NCI-H146 (cell line): ENCODE results near the gene UGT1A9.
"Not testable (repeated sequence)": the region's sequence is repeated elsewhere in the genome, so short reads cannot be mapped to it uniquely, and the experiment has no call there.

Experiments used
- DNase-seq: peaks from one replicate; lab custom pipeline; 2025; lab: John Stamatoyannopoulos, UW

UGT1A9 gene

DNA sequence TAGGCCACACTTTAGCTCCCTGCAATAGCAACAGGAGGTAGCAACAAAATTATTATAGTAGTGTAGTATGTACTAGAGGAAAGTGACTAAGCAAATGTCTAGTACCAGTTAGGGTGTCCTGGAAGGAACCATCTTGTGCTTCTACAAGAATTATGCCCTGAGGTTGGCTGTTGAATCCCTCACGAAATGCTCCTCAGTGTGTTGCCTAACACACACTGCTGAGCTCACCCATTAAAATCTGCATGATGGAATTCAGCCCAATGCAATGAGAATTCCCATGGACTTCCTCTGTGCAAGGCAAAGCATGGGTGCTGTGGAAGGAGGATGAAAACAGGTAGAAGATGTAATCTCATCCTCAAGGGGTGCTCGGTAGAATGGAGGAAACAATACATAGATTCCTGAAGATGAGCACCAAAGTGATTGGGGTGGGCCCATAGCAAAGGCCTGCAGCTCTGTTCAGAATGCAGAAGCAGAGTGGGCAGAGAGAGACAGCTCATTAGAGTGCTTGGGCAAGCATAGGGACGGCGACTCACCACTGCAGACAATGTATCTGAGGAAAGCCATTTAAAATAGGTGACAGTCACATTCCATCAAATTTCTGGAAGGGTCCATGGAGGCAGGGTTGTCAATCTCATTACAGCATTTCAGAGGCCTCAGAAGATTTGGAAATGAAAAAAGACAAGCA, 8.8 kb downstream of the UGT1A9 start:
- no peak for DNase-seq

- no peak for DNase-seq
Observed at GRCh38 chr2:233681521-233682099, 9.9 kb downstream of the UGT1A9 start, which contains the start of gene UGT1A7. Gene UGT1A7 (plus strand): TSS chr2:233681901. CDS start chr2:233681938, 37 bp downstream.

GRCh38 chr2:233684640-233685039, 12.9 kb downstream of the UGT1A9 start:
- no peak for DNase-seq

GRCh38 chr2:233686928-233687327, 15.2 kb downstream of the UGT1A9 start:
- DNase-seq: no peak

DNA sequence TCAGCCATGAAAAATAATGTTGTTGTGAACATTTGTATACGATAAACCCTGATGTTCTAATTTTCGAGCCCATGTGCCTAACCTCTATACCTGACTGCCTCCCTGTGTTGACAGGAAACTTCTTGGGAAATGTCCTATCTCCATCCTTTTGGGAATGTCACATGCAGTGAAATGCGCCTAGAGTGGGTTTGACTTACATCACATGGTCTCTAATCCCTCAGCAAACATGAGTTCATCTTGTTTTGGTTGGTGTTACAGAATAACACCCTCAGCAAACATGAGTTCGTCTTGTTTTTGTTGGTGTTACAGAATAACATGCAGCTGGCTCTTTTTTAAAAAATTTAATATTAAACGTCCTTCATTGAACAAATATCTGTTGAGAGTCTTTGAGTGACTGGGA, 16.6 kb downstream of the UGT1A9 start:
- no peak for DNase-seq

DNA sequence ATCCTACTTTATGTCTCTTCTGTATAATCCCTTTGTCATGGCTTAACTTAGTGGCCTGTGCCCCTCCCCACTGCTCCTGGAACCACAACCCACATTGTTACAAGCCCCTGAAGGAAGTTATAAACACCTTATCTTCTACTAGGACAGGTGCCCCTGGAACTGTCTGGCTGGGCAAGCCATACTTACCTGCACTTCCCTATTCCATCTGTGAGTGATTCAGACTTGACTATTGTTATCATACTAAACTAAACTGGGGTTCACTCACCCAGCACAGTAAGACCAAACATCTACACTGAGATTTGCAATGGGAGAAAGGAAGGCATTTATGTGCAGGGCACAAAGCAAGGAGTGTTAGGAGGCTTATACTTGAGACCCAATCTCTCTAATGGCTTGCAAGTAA, 17.3 kb downstream of the UGT1A9 start:
- no peak for DNase-seq

DNA sequence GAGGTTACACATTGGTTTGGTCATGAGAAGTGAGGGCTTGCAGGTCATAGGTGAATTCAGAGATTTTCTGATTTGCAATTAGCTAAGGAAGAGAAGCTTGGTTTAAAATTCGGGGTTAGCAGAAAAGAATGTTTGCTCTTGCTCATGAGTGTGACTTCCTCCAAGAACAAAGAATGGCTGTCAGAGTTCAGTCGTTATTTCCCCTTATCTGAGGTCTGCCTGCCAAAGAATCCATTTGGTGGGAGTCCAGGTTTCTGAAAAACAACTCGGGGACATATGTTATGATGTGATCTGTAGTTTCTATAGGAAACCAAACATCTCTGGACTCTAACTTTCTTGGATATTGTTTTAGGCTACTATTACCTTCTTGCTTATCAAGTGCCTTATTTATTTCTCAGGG, 17.8 kb downstream of the UGT1A9 start:
- no peak for DNase-seq

DNA sequence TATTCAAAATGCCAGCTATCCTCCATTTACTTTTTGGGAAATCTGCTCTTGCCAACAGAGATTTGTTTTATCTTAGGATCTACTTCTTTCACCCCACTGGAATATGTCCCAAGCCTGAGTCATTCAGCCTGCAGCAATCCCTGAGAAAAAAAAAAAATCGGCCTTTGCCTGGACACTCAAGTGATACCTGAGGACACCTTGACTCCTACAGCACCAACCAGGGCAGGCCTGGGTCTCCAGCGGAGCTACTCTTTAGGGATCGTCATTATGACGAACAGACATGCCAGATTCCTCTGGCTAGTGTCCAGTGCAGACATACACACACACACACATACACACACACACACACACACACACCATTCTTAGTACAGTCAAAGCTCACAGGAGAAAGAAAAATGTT, 18.7 kb downstream of the UGT1A9 start:
- no peak for DNase-seq

GRCh38 chr2:233691443-233692433, 20.0 kb downstream of the UGT1A9 start:
- DNase-seq: no peak

DNA sequence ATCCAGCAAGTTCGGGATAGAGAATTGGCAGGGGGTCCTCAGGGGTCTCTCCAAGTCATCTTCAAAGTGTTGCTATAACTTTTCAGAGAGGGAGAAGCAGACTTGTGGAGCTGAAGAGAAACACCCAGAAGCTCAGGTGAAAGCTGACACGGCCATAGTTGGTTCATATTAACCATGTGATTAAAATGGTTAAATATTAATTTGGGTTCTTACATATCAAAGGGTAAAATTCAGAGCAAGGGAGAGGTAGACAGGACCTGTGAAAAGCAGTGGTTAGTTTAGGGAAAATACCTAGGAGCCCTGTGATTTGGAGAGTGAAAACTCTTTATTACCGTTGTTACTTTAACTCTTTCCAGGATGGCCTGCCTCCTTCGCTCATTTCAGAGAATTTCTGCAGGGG, 20.9 kb downstream of the UGT1A9 start, which contains the start of gene UGT1A6:
Gene UGT1A6 (plus strand): TSS at position 243 of the 400 bp plus-strand sequence. CDS start 115 bp downstream, at position 358.
- no peak for DNase-seq

GRCh38 chr2:233693963-233694362, 22.3 kb downstream of the UGT1A9 start:
- no peak for DNase-seq

DNA sequence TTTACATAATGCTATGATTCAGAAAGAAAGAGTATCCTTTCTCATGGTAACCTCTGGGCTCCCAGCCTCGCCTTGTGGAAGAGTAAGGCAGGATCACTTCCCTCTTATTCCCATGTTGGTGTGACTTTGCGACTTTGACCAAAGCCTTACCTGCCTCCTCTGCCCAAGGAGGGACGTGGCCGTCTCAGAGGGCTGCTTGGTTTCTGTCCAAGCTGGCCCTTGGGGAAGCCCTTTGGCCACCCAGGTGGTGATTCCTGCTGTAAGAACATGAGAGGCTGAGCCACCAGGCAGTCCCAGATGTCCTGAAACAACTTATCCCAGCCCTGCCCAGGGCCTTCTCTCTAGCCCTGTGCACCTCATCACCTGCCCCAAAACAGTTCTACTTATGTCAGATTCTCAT, 27.0 kb downstream of the UGT1A9 start:
- no peak for DNase-seq

GRCh38 chr2:233699424-233700027, 27.8 kb downstream of the UGT1A9 start:
- no peak for DNase-seq

DNA sequence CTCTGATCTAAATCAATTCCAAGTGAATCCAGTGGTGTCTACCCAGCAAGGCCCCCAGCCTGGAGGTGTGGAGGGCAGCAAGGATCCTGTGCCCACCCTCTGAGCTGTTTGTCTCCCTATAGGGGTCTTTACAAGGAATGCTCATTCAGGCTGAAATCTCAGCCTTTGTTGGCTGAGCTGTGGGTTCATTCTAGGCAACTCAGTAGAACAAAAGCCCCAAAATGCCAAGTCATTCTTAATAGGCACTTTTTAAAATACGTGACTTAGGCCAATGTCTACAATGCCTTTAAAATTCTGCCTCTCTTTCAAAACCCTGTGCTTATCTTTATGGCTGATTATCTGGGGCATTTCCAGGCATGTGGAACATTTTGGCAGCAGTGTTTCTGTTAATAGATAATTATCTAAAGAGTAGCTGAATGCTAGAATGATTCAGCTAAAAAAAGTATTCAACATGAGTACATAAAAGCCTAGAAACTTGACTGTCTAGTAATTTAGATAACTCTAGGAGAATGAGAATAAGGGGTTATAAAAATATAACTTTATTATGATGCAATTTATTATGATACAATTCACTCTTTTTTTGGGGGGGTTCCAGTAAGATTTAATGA, 28.4 kb downstream of the UGT1A9 start:
- DNase-seq: no peak

GRCh38 chr2:233700842-233701241, 29.1 kb downstream of the UGT1A9 start:
- not testable (repeated sequence) for DNase-seq

DNA sequence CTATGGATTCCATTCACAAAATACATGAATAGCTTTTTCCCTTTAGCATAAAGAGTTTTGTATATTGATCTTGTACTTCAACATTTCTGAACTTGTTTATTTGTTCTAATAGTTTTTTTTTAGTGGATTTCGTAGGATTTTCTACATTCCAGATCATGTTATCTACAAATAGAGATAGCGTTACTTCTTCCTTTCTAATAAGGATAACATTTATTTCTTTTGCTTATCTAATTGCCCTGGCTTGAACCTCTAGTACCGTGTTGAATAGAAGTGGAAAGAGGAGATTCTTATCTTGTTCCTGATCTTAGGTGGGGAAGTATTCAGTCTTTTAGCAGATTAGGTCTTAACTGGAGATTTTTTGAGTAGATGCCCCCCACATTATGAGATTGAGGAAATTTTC, 30.5 kb downstream of the UGT1A9 start:
- DNase-seq: no peak

GRCh38 chr2:233705911-233706506, 34.3 kb downstream of the UGT1A9 start:
- no peak for DNase-seq

DNA sequence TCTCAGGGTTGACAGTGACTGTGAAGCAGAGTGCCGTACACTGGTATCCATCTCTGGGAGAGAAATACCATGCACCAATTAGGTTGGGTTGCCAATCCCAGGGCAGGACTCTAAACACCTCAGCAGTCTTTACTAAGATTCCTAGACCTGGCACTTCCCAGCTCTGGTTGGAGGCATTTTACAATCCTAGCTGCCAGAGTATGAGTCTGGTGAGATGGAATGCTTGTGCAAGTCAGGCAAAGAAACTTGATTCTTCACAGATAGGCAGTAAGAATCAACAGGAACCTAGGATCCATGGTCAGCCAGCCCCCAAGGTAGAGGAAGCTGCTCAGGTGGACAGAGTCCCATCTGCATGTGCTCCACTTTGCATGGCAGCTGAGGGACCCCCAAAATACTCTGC, 35.0 kb downstream of the UGT1A9 start:
- DNase-seq: no peak

GRCh38 chr2:233707940-233708644, 36.4 kb downstream of the UGT1A9 start:
- DNase-seq: no peak

DNA sequence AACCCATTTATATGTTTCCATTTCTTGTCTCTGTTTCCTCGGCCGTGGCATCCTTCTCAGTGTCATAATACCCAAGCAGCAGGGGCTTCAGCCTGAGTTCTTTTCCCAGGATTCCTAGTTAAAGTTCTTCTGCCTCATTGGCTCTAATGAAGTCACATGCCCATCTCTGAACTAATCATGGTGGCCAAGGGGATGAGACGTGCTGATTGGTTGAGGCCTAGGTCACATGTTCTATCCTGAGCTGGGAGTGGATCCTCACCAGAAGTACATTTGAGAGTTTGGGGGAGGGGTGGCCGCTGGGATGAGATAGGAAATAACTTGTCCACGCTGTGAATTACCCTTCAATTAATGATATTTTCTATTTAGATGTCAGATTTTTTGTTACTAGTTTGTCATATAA, 37.2 kb downstream of the UGT1A9 start:
- DNase-seq: no peak
